ENCODE measurements around the gene RAB27A. TPM values are rescaled to one million over a fixed set of nuclear protein-coding genes. Genes with fewer than 3 reads are reported as not detected.

RAB27A gene
- total and polyA plus RNA-seq, 9 of the 15 experiments (the other 6 are each of a cell fraction or from before 2014, with no cell fraction given): 31.5 to 171 (median 80.4) TPM

DNA sequence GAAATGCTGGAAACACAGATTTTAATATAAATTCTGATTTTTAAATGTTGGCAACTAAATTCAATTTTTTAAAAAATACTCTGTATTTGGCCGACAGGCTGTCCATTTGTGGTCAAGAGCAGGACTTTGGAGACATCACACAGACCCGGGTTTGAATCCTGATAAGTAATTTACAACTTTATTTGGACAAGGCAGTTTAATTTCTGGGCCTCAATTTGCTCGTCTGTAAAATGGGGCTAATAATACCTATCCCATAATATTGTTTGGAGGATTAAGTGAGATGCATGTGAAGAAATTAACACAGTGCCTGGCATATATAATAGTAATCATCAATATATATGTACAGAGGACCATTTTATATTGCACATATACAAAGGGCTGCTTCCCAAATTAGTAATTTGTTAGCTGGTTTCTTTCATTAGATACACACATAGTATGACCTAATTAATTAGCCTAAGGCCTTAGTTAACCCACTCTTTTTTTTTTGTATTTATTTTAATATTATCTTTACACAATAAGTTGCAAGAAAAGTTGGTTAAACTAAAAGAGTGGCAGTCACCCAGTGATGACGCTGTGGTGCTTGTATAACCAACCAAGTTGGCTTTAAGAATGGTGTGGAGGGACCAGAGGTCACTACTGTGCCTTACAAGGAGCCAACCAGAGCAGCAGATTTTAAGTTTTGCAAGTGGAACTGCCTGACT is 30.1 kb upstream of the RAB27A start:
- H3K4me1 ChIP-seq (replicated peaks in 1 of 2; ENCODE audit: control insufficient read depth in 2 of 2, insufficient read depth in 2 of 2, low read length in 2 of 2): peaks cover 4 to 9% of the 10 kb centered on the region in 2 experiments; a peak in 2 of 5 replicates
- TSS peak; percentile 79 for BruUV-seq (replicated peaks)
- H3K4me2 ChIP-seq (ENCODE audit: insufficient read depth, low read length): peak overlapping the region; percentile 92
- peaks cover 11% of the 10 kb centered on the region; the same call in 2 of the 3 replicates for H3K36me3 ChIP-seq (ENCODE audit: control insufficient read depth, insufficient read depth, low read length)
- DNase-seq (ENCODE audit: extremely low read depth in 1 of 4, low spot score in 3 of 4) (peak; percentile 54 to 76 (median 60)), ATAC-seq (peak; percentile 77), FAIRE-seq (no peak)
- H3K4me3 ChIP-seq: peak overlapping the region; percentile 69
- in situ Hi-C loops (cut with MboI) (no loop called here), intact Hi-C loops (cut with micrococcal nuclease) (loop anchor here (1.0 to 2.0 kb wide), 2 partner anchors 83 to 116 kb away; no protein-coding TSS in a partner anchor)
- WGBS (ENCODE audit: insufficient coverage, low coverage, missing lambda C conversion rate): 0% methylated on average over 4 of the region's 4 CpGs
- H2AFZ ChIP-seq (ENCODE audit: low read depth, low read length): peak overlapping the region; percentile 97
- H3K79me2 ChIP-seq (ENCODE audit: control insufficient read depth, insufficient read depth, low read length): peaks cover 60% of the 10 kb centered on the region
- POLR2A ChIA-PET: interaction anchor here (0.7 to 1.5 kb wide), 17 partner anchors 8 to 353 kb away, joined by 3 to 13 read pairs (median 4); partner anchors contain the start of genes CCPG1, PIERCE2 and RSL24D1
- H3K27ac ChIP-seq (ENCODE audit: extremely low read depth, low read depth, low read length): peak overlapping the region; percentile 96
- no peaks in the 10 kb centered on the region for H3K9me3 ChIP-seq (replicated peaks; ENCODE audit: control insufficient read depth, insufficient read depth, low read depth, low read length)
- peak overlapping the region; percentile 95 to 97; a peak in 3 of 4 replicates for H3K9ac ChIP-seq (ENCODE audit: insufficient read depth in 1 of 2, low read depth in 2 of 2, low read length in 2 of 2)
- no peaks in the 10 kb centered on the region for H4K20me1 ChIP-seq (replicated peaks; ENCODE audit: control insufficient read depth, insufficient read depth, low read length)
- no peaks in the 10 kb centered on the region for H3K27me3 ChIP-seq (ENCODE audit: control insufficient read depth in 2 of 2, insufficient read depth in 2 of 2, low read length in 2 of 2)
- CTCF ChIA-PET (ENCODE audit: low intra/inter-chr PET ratio): no interaction called here
- H3K9me1 ChIP-seq (ENCODE audit: control insufficient read depth, insufficient read depth, low read length): no peaks in the 10 kb centered on the region
- TF ChIP-seq, protein P1, sequence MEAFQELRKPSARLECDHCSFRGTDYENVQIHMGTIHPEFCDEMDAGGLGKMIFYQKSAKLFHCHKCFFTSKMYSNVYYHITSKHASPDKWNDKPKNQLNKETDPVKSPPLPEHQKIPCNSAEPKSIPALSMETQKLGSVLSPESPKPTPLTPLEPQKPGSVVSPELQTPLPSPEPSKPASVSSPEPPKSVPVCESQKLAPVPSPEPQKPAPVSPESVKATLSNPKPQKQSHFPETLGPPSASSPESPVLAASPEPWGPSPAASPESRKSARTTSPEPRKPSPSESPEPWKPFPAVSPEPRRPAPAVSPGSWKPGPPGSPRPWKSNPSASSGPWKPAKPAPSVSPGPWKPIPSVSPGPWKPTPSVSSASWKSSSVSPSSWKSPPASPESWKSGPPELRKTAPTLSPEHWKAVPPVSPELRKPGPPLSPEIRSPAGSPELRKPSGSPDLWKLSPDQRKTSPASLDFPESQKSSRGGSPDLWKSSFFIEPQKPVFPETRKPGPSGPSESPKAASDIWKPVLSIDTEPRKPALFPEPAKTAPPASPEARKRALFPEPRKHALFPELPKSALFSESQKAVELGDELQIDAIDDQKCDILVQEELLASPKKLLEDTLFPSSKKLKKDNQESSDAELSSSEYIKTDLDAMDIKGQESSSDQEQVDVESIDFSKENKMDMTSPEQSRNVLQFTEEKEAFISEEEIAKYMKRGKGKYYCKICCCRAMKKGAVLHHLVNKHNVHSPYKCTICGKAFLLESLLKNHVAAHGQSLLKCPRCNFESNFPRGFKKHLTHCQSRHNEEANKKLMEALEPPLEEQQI (IDR thresholded peaks at IDR 0.05): 0 out of 2 replicates have a peak, but pooled peaks have one; percentile 73
- TF ChIP-seq, protein P2, sequence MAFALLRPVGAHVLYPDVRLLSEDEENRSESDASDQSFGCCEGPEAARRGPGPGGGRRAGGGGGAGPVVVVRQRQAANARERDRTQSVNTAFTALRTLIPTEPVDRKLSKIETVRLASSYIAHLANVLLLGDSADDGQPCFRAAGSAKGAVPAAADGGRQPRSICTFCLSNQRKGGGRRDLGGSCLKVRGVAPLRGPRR (CRISPR knock-in tag; IDR thresholded peaks at IDR 0.05): no peak
- TF ChIP-seq FUS (optimal IDR thresholded peaks at IDR 0.05; ENCODE audit: low read depth, low read length) (no peak), SMAD4 (CRISPR knock-in tag; conservative IDR thresholded peaks at IDR 0.05) (no peak), KDM1A (IDR thresholded peaks at IDR 0.05) (peak; percentile 96 to 98), CBFA2T3 (IDR thresholded peaks at IDR 0.05) (no peak), GTF2A2 (tag; IDR thresholded peaks at IDR 0.05) (0 out of 2 replicates have a peak, but pooled peaks have one; percentile 16), PPARD (CRISPR knock-in tag; IDR thresholded peaks at IDR 0.05) (no peak), DMBX1 (CRISPR knock-in tag; IDR thresholded peaks at IDR 0.05; ENCODE audit: borderline replicate concordance) (no peak), HINFP (tag; conservative IDR thresholded peaks at IDR 0.05; ENCODE audit: low read depth) (no peak), THAP12 (CRISPR knock-in tag; IDR thresholded peaks at IDR 0.05) (no peak)
- TF ChIP-seq, protein P3, sequence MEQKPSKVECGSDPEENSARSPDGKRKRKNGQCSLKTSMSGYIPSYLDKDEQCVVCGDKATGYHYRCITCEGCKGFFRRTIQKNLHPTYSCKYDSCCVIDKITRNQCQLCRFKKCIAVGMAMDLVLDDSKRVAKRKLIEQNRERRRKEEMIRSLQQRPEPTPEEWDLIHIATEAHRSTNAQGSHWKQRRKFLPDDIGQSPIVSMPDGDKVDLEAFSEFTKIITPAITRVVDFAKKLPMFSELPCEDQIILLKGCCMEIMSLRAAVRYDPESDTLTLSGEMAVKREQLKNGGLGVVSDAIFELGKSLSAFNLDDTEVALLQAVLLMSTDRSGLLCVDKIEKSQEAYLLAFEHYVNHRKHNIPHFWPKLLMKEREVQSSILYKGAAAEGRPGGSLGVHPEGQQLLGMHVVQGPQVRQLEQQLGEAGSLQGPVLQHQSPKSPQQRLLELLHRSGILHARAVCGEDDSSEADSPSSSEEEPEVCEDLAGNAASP (IDR thresholded peaks at IDR 0.05): no peak
